ENCODE measurements around the gene PIP5KL1.

Gene PIP5KL1

DNA sequence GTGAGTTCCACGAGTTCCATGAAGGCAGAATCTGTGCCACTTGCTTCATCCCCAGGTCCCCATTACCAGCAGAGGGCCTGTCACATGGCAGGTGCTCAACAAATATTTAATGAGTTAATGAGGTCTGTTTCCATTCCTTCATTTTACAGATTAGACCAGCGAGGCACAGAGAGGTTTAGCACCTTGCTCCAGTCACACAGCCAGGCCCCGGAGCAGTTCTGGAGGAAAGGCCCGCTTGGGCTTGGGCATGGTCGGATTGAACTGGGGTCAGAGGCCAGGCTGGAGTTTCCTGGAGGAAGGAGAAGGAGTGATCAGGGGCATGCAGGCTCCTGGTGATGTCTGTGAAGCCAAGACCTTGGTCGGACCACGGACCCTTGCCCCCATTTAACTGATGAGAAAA is 9.8 kb downstream of the PIP5KL1 start:
- Histone ChIP-seq H3K9me2 (replicated peaks; ENCODE audit: low read depth, low read length) (no peaks in the 10 kb centered on the region), H3F3A (ENCODE audit: low read depth) (no peaks in the 10 kb centered on the region), H3K9me3 (ENCODE audit: insufficient read depth, low read depth, low read length) (no peaks in the 10 kb centered on the region), H4K20me1 (ENCODE audit: insufficient read depth, low read length, poor library complexity, severe bottlenecking) (no peaks in the 10 kb centered on the region), H3K27me3 (ENCODE audit: insufficient read depth, low read length, poor library complexity, severe bottlenecking) (no peaks in the 10 kb centered on the region), H3K4me2 (ENCODE audit: low read depth, low read length, poor library complexity, severe bottlenecking) (no peak overlapping the region), H3K4me1 (ENCODE audit: insufficient read depth, low read length, poor library complexity, severe bottlenecking) (peaks cover 25% of the 10 kb centered on the region), H3K9ac (ENCODE audit: low read depth, low read length, poor library complexity, severe bottlenecking) (no peak overlapping the region), H2AFZ (ENCODE audit: low read length) (no peak overlapping the region), H3K79me2 (ENCODE audit: insufficient read depth, low read length) (no peaks in the 10 kb centered on the region), H3K36me3 (ENCODE audit: insufficient read depth, low read length) (no peaks in the 10 kb centered on the region), H3K4me3 (ENCODE audit: low read length, poor library complexity, severe bottlenecking) (no peak overlapping the region)
- TF ChIP-seq, protein P1, sequence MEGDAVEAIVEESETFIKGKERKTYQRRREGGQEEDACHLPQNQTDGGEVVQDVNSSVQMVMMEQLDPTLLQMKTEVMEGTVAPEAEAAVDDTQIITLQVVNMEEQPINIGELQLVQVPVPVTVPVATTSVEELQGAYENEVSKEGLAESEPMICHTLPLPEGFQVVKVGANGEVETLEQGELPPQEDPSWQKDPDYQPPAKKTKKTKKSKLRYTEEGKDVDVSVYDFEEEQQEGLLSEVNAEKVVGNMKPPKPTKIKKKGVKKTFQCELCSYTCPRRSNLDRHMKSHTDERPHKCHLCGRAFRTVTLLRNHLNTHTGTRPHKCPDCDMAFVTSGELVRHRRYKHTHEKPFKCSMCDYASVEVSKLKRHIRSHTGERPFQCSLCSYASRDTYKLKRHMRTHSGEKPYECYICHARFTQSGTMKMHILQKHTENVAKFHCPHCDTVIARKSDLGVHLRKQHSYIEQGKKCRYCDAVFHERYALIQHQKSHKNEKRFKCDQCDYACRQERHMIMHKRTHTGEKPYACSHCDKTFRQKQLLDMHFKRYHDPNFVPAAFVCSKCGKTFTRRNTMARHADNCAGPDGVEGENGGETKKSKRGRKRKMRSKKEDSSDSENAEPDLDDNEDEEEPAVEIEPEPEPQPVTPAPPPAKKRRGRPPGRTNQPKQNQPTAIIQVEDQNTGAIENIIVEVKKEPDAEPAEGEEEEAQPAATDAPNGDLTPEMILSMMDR (conservative IDR thresholded peaks at IDR 0.05; ENCODE audit: low read length): no peak
- TF ChIP-seq EZH2phosphoT487 (IDR thresholded peaks at IDR 0.05; ENCODE audit: borderline replicate concordance): no peak

DNA sequence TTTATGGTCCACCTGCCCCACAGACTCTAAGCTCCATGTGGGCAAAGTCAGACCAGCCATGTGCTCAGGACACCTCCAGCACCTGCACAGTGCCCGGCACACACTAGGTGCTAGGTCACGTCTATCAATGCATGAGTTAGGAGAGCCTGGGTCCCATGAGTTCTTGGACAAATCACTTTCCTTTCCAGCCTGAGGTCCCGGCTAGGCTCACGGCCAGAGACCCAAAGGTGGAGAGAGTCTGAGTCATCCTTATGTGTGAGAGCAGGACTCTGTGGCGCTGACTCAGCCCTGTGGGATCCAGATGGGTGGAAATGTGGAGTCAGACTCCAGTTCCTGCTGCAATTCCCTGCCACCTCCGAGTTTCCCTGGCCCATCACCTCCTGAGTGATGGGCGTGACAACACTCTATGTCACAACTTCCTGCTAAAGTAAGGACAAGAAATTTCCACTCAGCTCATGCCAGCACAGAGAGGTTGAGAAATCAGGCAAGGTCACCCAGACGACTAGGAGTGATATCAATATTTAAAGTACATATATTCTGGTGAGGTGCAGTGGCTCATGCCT is 11.2 kb downstream of the PIP5KL1 start:
- Histone ChIP-seq H3K4me1 (ENCODE audit: insufficient read depth, low read length, poor library complexity, severe bottlenecking) (peaks cover 31% of the 10 kb centered on the region), H3K9ac (ENCODE audit: low read depth, low read length, poor library complexity, severe bottlenecking) (no peak overlapping the region)

DNA sequence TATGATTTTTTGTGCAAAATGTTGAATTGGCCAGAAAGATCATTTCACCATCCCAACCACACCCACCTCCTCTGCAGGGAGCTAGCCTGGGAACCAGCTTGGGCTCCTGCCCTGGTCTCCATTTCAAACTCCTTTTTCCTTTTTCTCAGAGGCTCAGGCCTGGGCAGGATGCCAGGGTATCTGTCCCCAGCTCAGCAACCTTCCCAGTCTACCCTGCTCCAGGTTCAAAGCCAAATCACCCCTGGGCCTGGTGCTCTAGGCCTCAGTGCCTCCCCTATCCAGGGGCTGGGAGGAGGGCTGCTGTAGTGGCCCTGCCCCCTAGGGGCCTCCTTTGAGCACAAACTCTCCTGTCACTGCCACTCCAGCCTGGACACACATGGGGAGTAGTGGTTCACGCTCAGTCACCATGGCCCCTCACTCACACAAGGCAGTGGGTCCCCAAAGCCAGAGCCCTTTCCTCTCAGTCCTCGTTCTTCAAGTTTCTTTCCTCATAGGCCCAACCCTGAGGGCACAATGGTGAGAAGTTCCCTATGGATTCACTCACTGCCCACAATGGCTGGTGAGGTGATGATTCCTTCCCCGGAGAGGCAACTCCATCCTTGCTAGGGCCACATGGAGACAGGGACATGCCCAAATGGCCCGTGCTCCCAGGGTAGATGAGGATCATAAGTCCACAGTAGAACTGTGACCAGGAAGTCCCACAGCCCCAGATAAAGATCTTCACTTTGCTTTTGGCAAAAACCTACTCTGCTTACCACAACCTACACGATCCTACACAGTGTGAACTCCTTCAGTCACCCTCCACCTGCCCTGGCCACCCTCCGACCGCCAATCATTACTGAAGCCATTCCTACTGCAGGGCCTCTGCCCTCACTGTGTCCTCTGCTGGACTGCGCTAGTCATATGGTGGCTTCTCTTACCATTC is 12.1 kb downstream of the PIP5KL1 start:
- Histone ChIP-seq H3K36me3 (ENCODE audit: insufficient read depth, low read length) (no peaks in the 10 kb centered on the region), H4K20me1 (ENCODE audit: insufficient read depth, low read length, poor library complexity, severe bottlenecking) (no peaks in the 10 kb centered on the region), H3K9me3 (ENCODE audit: insufficient read depth, low read depth, low read length) (no peaks in the 10 kb centered on the region), H3K79me2 (ENCODE audit: insufficient read depth, low read length) (no peaks in the 10 kb centered on the region), H3K9ac (ENCODE audit: low read depth, low read length, poor library complexity, severe bottlenecking) (peak overlapping the region; percentile 24), H3K9me2 (replicated peaks; ENCODE audit: low read depth, low read length) (no peaks in the 10 kb centered on the region), H3K4me2 (ENCODE audit: low read depth, low read length, poor library complexity, severe bottlenecking) (peak overlapping the region; percentile 86), H3K27me3 (ENCODE audit: insufficient read depth, low read length, poor library complexity, severe bottlenecking) (no peaks in the 10 kb centered on the region), H3F3A (ENCODE audit: low read depth) (no peaks in the 10 kb centered on the region), H3K4me1 (ENCODE audit: insufficient read depth, low read length, poor library complexity, severe bottlenecking) (peaks cover 31% of the 10 kb centered on the region), H3K4me3 (ENCODE audit: low read length, poor library complexity, severe bottlenecking) (no peak overlapping the region), H2AFZ (ENCODE audit: low read length) (no peak overlapping the region)
- TF ChIP-seq, protein P1 (conservative IDR thresholded peaks at IDR 0.05; ENCODE audit: low read length): peak; percentile 60
- TF ChIP-seq EZH2phosphoT487 (IDR thresholded peaks at IDR 0.05; ENCODE audit: borderline replicate concordance): no peak

More for the DNA sequence above, 11.2 kb downstream of the PIP5KL1 start:
- Histone ChIP-seq H3F3A (ENCODE audit: low read depth) (no peaks in the 10 kb centered on the region), H3K79me2 (ENCODE audit: insufficient read depth, low read length) (no peaks in the 10 kb centered on the region), H3K9me3 (ENCODE audit: insufficient read depth, low read depth, low read length) (no peaks in the 10 kb centered on the region), H3K4me2 (ENCODE audit: low read depth, low read length, poor library complexity, severe bottlenecking) (no peak overlapping the region), H3K36me3 (ENCODE audit: insufficient read depth, low read length) (no peaks in the 10 kb centered on the region), H3K27me3 (ENCODE audit: insufficient read depth, low read length, poor library complexity, severe bottlenecking) (no peaks in the 10 kb centered on the region), H4K20me1 (ENCODE audit: insufficient read depth, low read length, poor library complexity, severe bottlenecking) (no peaks in the 10 kb centered on the region), H2AFZ (ENCODE audit: low read length) (no peak overlapping the region), H3K4me3 (ENCODE audit: low read length, poor library complexity, severe bottlenecking) (no peak overlapping the region), H3K9me2 (replicated peaks; ENCODE audit: low read depth, low read length) (no peaks in the 10 kb centered on the region)
- no peak for TF ChIP-seq EZH2phosphoT487 (IDR thresholded peaks at IDR 0.05; ENCODE audit: borderline replicate concordance)
- TF ChIP-seq, protein P1 (conservative IDR thresholded peaks at IDR 0.05; ENCODE audit: low read length): no peak
